A673 (cell line): ENCODE measurements around the gene SERAC1. TPM values are rescaled to one million over a fixed set of nuclear protein-coding genes. Genes with fewer than 3 reads are reported as not detected.
"Not testable (repeated sequence)": the region's sequence is repeated elsewhere in the genome, so short reads cannot be mapped to it uniquely, and the experiment has no call there.

Experiments used
- BruUV-seq: library from RNA; stranded (reverse); fragments of 400-500 nt; replicated peaks from 2 replicates; lab custom pipeline; 2021; lab: Mats Ljungman, UMichigan
- CTCF ChIA-PET: fragments of 300-600 bp; sonication (Branson Sonifier 250); formaldehyde crosslinking; loops from one replicate; lab custom pipeline; 2022; ENCODE audit warnings: antibody characterized with exemption; lab: Charles Lee
- POLR2A ChIA-PET: fragments of 300-600 bp; sonication (Branson Sonifier 250); formaldehyde crosslinking; loops from one replicate; lab custom pipeline; 2022; ENCODE audit warnings: antibody characterized with exemption; ENCODE audit not compliant: low non-redundant PET; lab: Charles Lee
- DNase-seq: peaks from one replicate; pipeline ENCODE4 v3.0.0-alpha.2; 2015; ENCODE audit warnings: low spot score
- H3K27ac ChIP-seq: fragments of 200-600 bp; sonication (generic); 2 replicates; pipeline ENCODE4 v1.5.1; 2016; ENCODE audit warnings: mixed run types, low read depth, mild to moderate bottlenecking, mixed read lengths, antibody characterized with exemption, low read length; ENCODE audit not compliant: poor library complexity, severe bottlenecking
- H3K27me3 ChIP-seq: fragments of 200-600 bp; sonication (generic); replicated peaks from 2 replicates; pipeline ENCODE4 v1.6.1; 2017; ENCODE audit warnings: mixed run types, low read depth, mild to moderate bottlenecking, mixed read lengths, antibody characterized with exemption, low read length; ENCODE audit not compliant: insufficient read depth, poor library complexity
- H3K36me3 ChIP-seq: fragments of 200-600 bp; sonication (generic); 2 replicates; pipeline ENCODE4 v1.6.1; 2016; ENCODE audit warnings: mixed run types, mild to moderate bottlenecking, mixed read lengths, antibody characterized with exemption, low read length; ENCODE audit not compliant: insufficient read depth, poor library complexity, severe bottlenecking
- H3K4me1 ChIP-seq: fragments of 200-600 bp; sonication (generic); 2 replicates; pipeline ENCODE4 v1.6.1; 2017; ENCODE audit warnings: mixed run types, mild to moderate bottlenecking, mixed read lengths, antibody characterized with exemption, low read length; ENCODE audit not compliant: insufficient read depth, poor library complexity, severe bottlenecking
- H3K4me3 ChIP-seq: fragments of 200-600 bp; sonication (generic); 2 replicates; pipeline ENCODE4 v1.5.1; 2016; ENCODE audit warnings: low read depth, mixed run types, mild to moderate bottlenecking, mixed read lengths, low read length; ENCODE audit not compliant: poor library complexity, severe bottlenecking
- H3K9me3 ChIP-seq: fragments of 200-600 bp; sonication (generic); 2 replicates; pipeline ENCODE4 v1.6.1; 2016; ENCODE audit warnings: mixed run types, low read depth, mild to moderate bottlenecking, mixed read lengths, antibody characterized with exemption, low read length; ENCODE audit not compliant: poor library complexity, severe bottlenecking
- EZH2 ChIP-seq: fragments of 200-600 bp; sonication (generic); IDR thresholded peaks from 2 replicates; pipeline ENCODE4 v1.6.1; 2017; ENCODE audit warnings: borderline replicate concordance, low read depth, mild to moderate bottlenecking, mixed read lengths, antibody characterized with exemption, low read length; ENCODE audit not compliant: poor library complexity, severe bottlenecking
- intact Hi-C: fragments of 100-400 bp; cut with micrococcal nuclease; formaldehyde crosslinking; loops from one replicate; pipeline ENCODE4 v1.10.0; 2022; ENCODE audit not compliant: unreplicated experiment
- total RNA-seq: library from RNA; stranded (reverse); gene quantifications from 2 replicates; pipeline ENCODE4 v1.2.3, GENCODE V29; 2021
- TF ChIP-seq, protein P1 (sequence below): fragments of 300-800, 200-600 bp; sonication (generic); conservative IDR thresholded peaks from 2 replicates; pipeline ENCODE4 v1.5.1; 2017; ENCODE audit warnings: low read depth, mild to moderate bottlenecking, antibody characterized with exemption, low read length, moderate library complexity, mixed read lengths

SERAC1 gene
- total RNA-seq, 1 experiment from 2014 or later = 8.1 TPM

- Histone ChIP-seq H3K27ac (no peak overlapping the region), H3K4me1 (no peaks in the 10 kb centered on the region), H3K36me3 (no peaks in the 10 kb centered on the region), H3K9me3 (no peaks in the 10 kb centered on the region), H3K4me3 (no peak overlapping the region), H3K27me3 (no peaks in the 10 kb centered on the region)
- DNase-seq = no peak
- no TSS peak for BruUV-seq
- intact Hi-C loops = no loop called here
- ChIA-PET CTCF (no interaction called here), POLR2A (no interaction called here)
- TF ChIP-seq, protein P1, sequence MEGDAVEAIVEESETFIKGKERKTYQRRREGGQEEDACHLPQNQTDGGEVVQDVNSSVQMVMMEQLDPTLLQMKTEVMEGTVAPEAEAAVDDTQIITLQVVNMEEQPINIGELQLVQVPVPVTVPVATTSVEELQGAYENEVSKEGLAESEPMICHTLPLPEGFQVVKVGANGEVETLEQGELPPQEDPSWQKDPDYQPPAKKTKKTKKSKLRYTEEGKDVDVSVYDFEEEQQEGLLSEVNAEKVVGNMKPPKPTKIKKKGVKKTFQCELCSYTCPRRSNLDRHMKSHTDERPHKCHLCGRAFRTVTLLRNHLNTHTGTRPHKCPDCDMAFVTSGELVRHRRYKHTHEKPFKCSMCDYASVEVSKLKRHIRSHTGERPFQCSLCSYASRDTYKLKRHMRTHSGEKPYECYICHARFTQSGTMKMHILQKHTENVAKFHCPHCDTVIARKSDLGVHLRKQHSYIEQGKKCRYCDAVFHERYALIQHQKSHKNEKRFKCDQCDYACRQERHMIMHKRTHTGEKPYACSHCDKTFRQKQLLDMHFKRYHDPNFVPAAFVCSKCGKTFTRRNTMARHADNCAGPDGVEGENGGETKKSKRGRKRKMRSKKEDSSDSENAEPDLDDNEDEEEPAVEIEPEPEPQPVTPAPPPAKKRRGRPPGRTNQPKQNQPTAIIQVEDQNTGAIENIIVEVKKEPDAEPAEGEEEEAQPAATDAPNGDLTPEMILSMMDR = no peak
- TF ChIP-seq EZH2 = no peak
Measured at GRCh38 chr6:158185729-158186456, 17.8 kb upstream of the SERAC1 start.

DNA sequence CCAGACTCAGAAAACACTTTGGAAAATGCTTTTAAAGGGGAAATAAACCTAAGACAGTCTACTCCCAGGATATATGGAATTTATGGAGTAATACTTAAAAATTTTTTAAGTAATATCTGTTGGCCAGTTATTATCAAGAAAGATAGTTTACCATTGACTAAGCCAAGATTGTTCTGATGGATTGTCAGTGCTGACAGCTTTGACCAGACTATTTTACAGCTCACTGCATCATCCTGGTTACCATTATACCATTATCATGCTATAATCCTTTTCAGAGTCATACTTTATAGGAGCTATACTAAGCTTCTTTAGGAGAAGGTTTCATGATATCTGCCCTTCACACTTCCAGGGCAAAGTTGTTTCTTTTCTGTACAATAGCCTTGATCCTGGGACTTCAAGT, 16.5 kb upstream of the SERAC1 start:
- ChIA-PET POLR2A (no interaction called here), CTCF (no interaction called here)
- intact Hi-C loops = no loop called here
- TF ChIP-seq EZH2 = no peak
- TF ChIP-seq, protein P1 = no peak
- no peak for DNase-seq
- Histone ChIP-seq H3K27ac (no peak overlapping the region), H3K4me3 (no peak overlapping the region), H3K4me1 (no peaks in the 10 kb centered on the region), H3K9me3 (no peaks in the 10 kb centered on the region), H3K36me3 (no peaks in the 10 kb centered on the region), H3K27me3 (no peaks in the 10 kb centered on the region)
- BruUV-seq = no TSS peak

- H3K9me3 ChIP-seq, H3K27me3 ChIP-seq, intact Hi-C loops, CTCF ChIA-PET, H3K27ac ChIP-seq, BruUV-seq, POLR2A ChIA-PET, H3K36me3 ChIP-seq, H3K4me3 ChIP-seq, H3K4me1 ChIP-seq: not testable (repeated sequence)
- peak; percentile 18 for DNase-seq
Measured at GRCh38 chr6:158183174-158183972, 15.3 kb upstream of the SERAC1 start.

- H3K4me1 ChIP-seq, POLR2A ChIA-PET, H3K36me3 ChIP-seq, H3K27me3 ChIP-seq, intact Hi-C loops, H3K9me3 ChIP-seq, DNase-seq, H3K27ac ChIP-seq, H3K4me3 ChIP-seq, BruUV-seq, CTCF ChIA-PET: not testable (repeated sequence)
Measured at GRCh38 chr6:158177712-158178111, 9.7 kb upstream of the SERAC1 start.
